HT-29 (cell line): ENCODE measurements around the gene HOXA6. TPM values are rescaled to one million over a fixed set of nuclear protein-coding genes. Genes with fewer than 3 reads are reported as not detected.

Experiments
- DNase-seq: peaks from one replicate; pipeline ENCODE4 v3.0.0-alpha.2; 2015; ENCODE audit warnings: low spot score
- total RNA-seq: library from RNA; depleted of rRNA; stranded (reverse); fragments of >200 nt; shearing (Covaris generic); gene quantifications from 2 replicates; pipeline ENCODE4 v1.2.3, GENCODE V29; 2014

HOXA6 gene
- total RNA-seq, 1 experiment from 2014 or later: 25.5 TPM

- DNase-seq: peak; percentile 91
These were observed 4.6 kb upstream of the HOXA6 start, which contains the start of gene HOXA3 for GRCh38 chr7:27151931-27152815. HOXA3 (minus strand) TSS chr7:27152583; CDS start chr7:27110640, 41,943 bp downstream.

GRCh38 chr7:27151341-27151930, 3.9 kb upstream of the HOXA6 start:
- DNase-seq: no peak

- DNase-seq: peak; percentile 93
These were observed 3.2 kb upstream of the HOXA6 start for GRCh38 chr7:27150568-27151340.

GRCh38 chr7:27149842-27150567, 2.4 kb upstream of the HOXA6 start:
- peak; percentile 69 for DNase-seq

- DNase-seq: no peak
These were observed 1.4 kb upstream of the HOXA6 start for GRCh38 chr7:27148756-27149641.

- peak; percentile 97 for DNase-seq
These were observed 619 bp upstream of the HOXA6 start for GRCh38 chr7:27148031-27148755.

GRCh38 chr7:27146491-27147198, 929 bp downstream of the HOXA6 start:
- DNase-seq: peak; percentile 68

GRCh38 chr7:27145914-27146412, 1.6 kb downstream of the HOXA6 start:
- no peak for DNase-seq

- DNase-seq: no peak
These were observed 2.2 kb downstream of the HOXA6 start for GRCh38 chr7:27145165-27145913.

- no peak for DNase-seq
These were observed 2.8 kb downstream of the HOXA6 start for GRCh38 chr7:27144781-27145164.

- DNase-seq: no peak
These were observed 3.4 kb downstream of the HOXA6 start for GRCh38 chr7:27143950-27144780.

GRCh38 chr7:27143023-27143949, 4.3 kb downstream of the HOXA6 start, which contains the start of gene HOXA5:
HOXA5 (minus strand) TSS chr7:27143681; CDS start chr7:27143607, 74 bp downstream.
- DNase-seq: peak; percentile 86

- no peak for DNase-seq
These were observed 5.0 kb downstream of the HOXA6 start for GRCh38 chr7:27142580-27143022.

- DNase-seq: no peak
These were observed 5.5 kb downstream of the HOXA6 start for GRCh38 chr7:27141923-27142579.
